Neural progenitor cell (in vitro differentiated cells): Measurements from ENCODE around the gene SLC47A1. TPM values are rescaled to one million over a fixed set of nuclear protein-coding genes. Genes with fewer than 3 reads are reported as not detected.
A peak's percentile ranks its signal among the peaks of the same experiment; 100 is the strongest.

Source experiments
- DNase-seq: peaks from one replicate; pipeline ENCODE4 v3.0.0-alpha.2; 2016; ENCODE audit warnings: low spot score
- H2AFZ ChIP-seq: fragments of 200-600 bp; sonication (generic); replicated peaks from 2 replicates; pipeline ENCODE4 v1.6.1; 2016; ENCODE audit warnings: antibody characterized with exemption
- H3F3A ChIP-seq: fragments of 200-600 bp; sonication (generic); 2 replicates; pipeline ENCODE4 v1.6.1; 2016; ENCODE audit warnings: antibody characterized with exemption, low read depth
- H3K27ac ChIP-seq: fragments of 200-600 bp; sonication (generic); 2 replicates; pipeline ENCODE4 v1.5.1; 2016; ENCODE audit warnings: mild to moderate bottlenecking
- H3K27me3 ChIP-seq: fragments of 200-600 bp; sonication (generic); 2 replicates; pipeline ENCODE4 v1.6.1; 2016; ENCODE audit warnings: mild to moderate bottlenecking, moderate library complexity
- H3K36me3 ChIP-seq: fragments of 200-600 bp; sonication (generic); 2 replicates; pipeline ENCODE4 v1.5.1; 2016
- H3K4me1 ChIP-seq: fragments of 200-600 bp; sonication (generic); 2 replicates; pipeline ENCODE4 v1.6.1; 2016; ENCODE audit warnings: mixed run types
- H3K4me2 ChIP-seq: fragments of 200-600 bp; sonication (generic); 2 replicates; pipeline ENCODE4 v1.6.1; 2016
- H3K4me3 ChIP-seq: fragments of 200-600 bp; sonication (generic); 2 replicates; pipeline ENCODE4 v1.5.1; 2016
- H3K79me2 ChIP-seq: fragments of 200-600 bp; sonication (generic); 2 replicates; pipeline ENCODE4 v1.6.1; 2016; ENCODE audit warnings: low read depth
- H3K9ac ChIP-seq: fragments of 200-600 bp; sonication (generic); 2 replicates; pipeline ENCODE4 v1.6.1; 2016
- H3K9me3 ChIP-seq: fragments of 200-600 bp; sonication (generic); 2 replicates; pipeline ENCODE4 v1.5.1; 2016; ENCODE audit warnings: low read depth
- H4K20me1 ChIP-seq: fragments of 200-600 bp; sonication (generic); 2 replicates; pipeline ENCODE4 v1.6.1; 2016; ENCODE audit warnings: low read depth
- H3K27ac Mint-ChIP-seq: 3 replicates; pipeline ENCODE4 v1.8.0; 2021; ENCODE audit warnings: mixed read lengths
- H3K27me3 Mint-ChIP-seq: 2 replicates; pipeline ENCODE4 v1.8.0; 2022; ENCODE audit warnings: low read depth, mild to moderate bottlenecking, inconsistent platforms, moderate library complexity, mixed read lengths; ENCODE audit not compliant: insufficient read depth
- H3K36me3 Mint-ChIP-seq: 3 replicates; pipeline ENCODE4 v1.8.0; 2021; ENCODE audit warnings: mixed read lengths
- H3K4me1 Mint-ChIP-seq: 3 replicates; pipeline ENCODE4 v1.8.0; 2021; ENCODE audit warnings: mixed read lengths
- H3K4me3 Mint-ChIP-seq: 3 replicates; pipeline ENCODE4 v1.8.0; 2021; ENCODE audit warnings: mild to moderate bottlenecking, moderate library complexity, mixed read lengths
- H3K9me3 Mint-ChIP-seq: 3 replicates; pipeline ENCODE4 v1.8.0; 2020; ENCODE audit warnings: mixed read lengths
- CTCF ChIP-seq: fragments of 200-600 bp; sonication (generic); IDR thresholded peaks from 2 replicates; pipeline ENCODE4 v1.5.1; 2017; ENCODE audit warnings: antibody characterized with exemption, mild to moderate bottlenecking
- EZH2 ChIP-seq: fragments of 200-600 bp; sonication (generic); IDR thresholded peaks from 2 replicates; pipeline ENCODE4 v1.6.1; 2017; ENCODE audit warnings: antibody characterized with exemption, mild to moderate bottlenecking, moderate library complexity
- EZH2phosphoT487 ChIP-seq: fragments of 200-600 bp; sonication (generic); IDR thresholded peaks from 2 replicates; pipeline ENCODE4 v1.6.1; 2017; ENCODE audit warnings: antibody characterized with exemption
- total RNA-seq: library from RNA; depleted of rRNA; stranded (reverse); fragments of >200 nt; gene quantifications from 2 replicates; pipeline ENCODE4 v1.2.3, GENCODE V29; 2015; ENCODE audit warnings: low replicate concordance

Gene SLC47A1
- total RNA-seq, 1 donor from 2014 or later: 2.1 TPM

DNA sequence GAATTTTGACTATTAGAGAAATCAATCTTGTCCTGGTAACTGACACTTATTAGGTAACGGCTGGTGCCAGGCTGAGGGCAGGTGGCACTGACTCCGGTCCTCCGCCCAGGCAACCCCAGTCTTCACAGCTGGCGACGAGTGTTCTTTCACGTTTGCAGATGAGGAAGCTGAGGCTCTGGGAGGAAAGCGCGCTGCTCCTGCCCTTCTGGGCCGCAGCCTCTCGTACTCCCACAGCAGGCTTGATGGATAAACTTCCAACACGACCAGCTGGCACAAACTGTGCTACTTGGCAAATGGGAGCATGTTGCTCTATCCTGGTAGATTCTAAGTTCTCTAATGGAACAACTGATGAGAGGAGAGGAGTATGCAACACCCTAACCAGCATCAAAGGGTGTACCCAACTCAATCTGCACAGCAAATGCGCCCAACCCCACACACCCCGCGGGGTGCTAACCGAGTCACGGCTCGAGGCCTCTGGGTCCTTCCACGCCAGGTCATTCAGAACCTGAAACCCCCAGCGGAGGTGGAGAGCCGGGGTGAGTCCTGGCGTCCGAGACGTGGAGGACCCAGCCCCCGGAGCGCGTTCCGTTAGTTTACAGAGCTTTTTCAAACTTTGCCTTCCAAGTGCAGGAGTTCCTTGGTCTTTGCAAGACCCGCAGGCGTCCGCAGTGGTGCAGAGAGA lies 477 bp upstream of the SLC47A1 start:
- Mint-ChIP-seq H3K27ac (no peak overlapping the region), H3K4me1 (peaks cover 14% of the 10 kb centered on the region), H3K27me3 (peaks cover 37% of the 10 kb centered on the region), H3K9me3 (peaks cover 2% of the 10 kb centered on the region), H3K36me3 (no peaks in the 10 kb centered on the region), H3K4me3 (peak overlapping the region; percentile 79)
- no peak for DNase-seq
- no peak overlapping the region for H3K9ac ChIP-seq
- peak overlapping the region; percentile 98 for H2AFZ ChIP-seq
- H3K36me3 ChIP-seq: no peaks in the 10 kb centered on the region
- H4K20me1 ChIP-seq: no peaks in the 10 kb centered on the region
- H3K4me3 ChIP-seq: peak overlapping the region; percentile 63
- H3K4me1 ChIP-seq: peaks cover 5% of the 10 kb centered on the region
- H3F3A ChIP-seq: peaks cover 8% of the 10 kb centered on the region
- H3K9me3 ChIP-seq: no peaks in the 10 kb centered on the region
- no peaks in the 10 kb centered on the region for H3K79me2 ChIP-seq
- TF ChIP-seq EZH2phosphoT487: peak; percentile 22
- TF ChIP-seq CTCF: no peak
- peak overlapping the region; percentile 95 for H3K4me2 ChIP-seq
- H3K27ac ChIP-seq: no peak overlapping the region
- H3K27me3 ChIP-seq: peaks cover 56% of the 10 kb centered on the region

DNA sequence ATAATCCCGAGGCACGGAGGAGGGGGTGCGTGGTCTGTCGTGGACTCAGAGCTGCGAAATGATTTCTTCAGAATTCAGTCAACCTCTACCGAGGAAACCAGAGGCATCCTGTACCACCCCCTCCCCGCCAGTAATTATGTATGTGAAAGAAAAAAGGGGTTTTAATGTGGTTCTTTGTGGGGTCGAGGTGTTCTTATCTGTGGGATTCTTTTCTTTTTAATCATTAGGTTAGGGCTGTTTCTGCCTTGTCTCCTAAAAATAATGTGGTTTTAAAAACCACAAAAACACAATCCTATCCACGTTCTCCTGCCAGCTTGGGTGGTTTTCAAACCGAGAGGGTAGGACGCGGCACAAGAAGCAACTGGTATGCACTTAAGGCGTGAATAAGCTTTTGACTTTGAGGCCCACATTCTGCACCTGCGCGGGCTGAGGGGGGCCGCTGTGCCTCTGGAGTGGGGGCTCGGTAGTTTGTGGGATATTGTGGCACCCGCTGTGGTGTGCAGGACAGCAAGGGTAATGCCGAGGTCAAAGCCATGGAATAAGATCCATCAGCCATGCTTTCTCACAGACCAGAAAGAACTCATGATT lies 1.0 kb downstream of the SLC47A1 start:
- Mint-ChIP-seq H3K4me1 (peaks cover 14% of the 10 kb centered on the region), H3K27me3 (peaks cover 37% of the 10 kb centered on the region), H3K4me3 (peak overlapping the region; percentile 83), H3K9me3 (peaks cover 2% of the 10 kb centered on the region), H3K27ac (no peak overlapping the region), H3K36me3 (no peaks in the 10 kb centered on the region)
- H3K4me2 ChIP-seq: peak overlapping the region; percentile 95
- peak overlapping the region; percentile 98 for H2AFZ ChIP-seq
- H3K36me3 ChIP-seq: no peaks in the 10 kb centered on the region
- no peaks in the 10 kb centered on the region for H3K79me2 ChIP-seq
- no peak overlapping the region for H3K9ac ChIP-seq
- no peaks in the 10 kb centered on the region for H4K20me1 ChIP-seq
- peaks cover 8% of the 10 kb centered on the region for H3F3A ChIP-seq
- no peak for DNase-seq
- peaks cover 5% of the 10 kb centered on the region for H3K4me1 ChIP-seq
- no peak overlapping the region for H3K27ac ChIP-seq
- TF ChIP-seq CTCF (no peak), EZH2 (no peak)
- H3K4me3 ChIP-seq: peak overlapping the region; percentile 63
- H3K9me3 ChIP-seq: no peaks in the 10 kb centered on the region
- peaks cover 56% of the 10 kb centered on the region for H3K27me3 ChIP-seq

DNA sequence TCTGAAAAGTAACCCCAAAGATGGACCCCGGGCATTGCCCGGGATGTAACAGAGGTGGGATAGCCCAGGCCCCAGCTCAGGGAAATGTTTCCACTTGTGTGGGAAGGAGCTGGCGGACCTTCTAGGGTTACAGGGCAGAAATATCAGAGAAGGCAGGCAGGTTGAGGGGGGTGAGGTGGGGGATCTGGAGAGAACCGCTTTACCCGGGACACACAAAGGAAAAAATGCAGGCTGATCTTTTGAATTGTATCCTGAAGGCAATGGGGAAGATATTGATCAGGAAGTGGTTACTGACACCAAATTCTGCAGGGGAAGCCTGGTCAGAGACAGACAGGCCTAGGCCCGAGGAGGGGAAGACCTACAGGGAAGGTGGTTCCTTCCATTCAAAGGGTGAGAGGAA lies 3.5 kb downstream of the SLC47A1 start:
- H3K27ac ChIP-seq: no peak overlapping the region
- H4K20me1 ChIP-seq: no peaks in the 10 kb centered on the region
- H3F3A ChIP-seq: peaks cover 8% of the 10 kb centered on the region
- H3K9ac ChIP-seq: no peak overlapping the region
- H2AFZ ChIP-seq: peak overlapping the region; percentile 26
- Mint-ChIP-seq H3K27me3 (peaks cover 38% of the 10 kb centered on the region), H3K36me3 (no peaks in the 10 kb centered on the region), H3K4me3 (no peak overlapping the region), H3K9me3 (peaks cover 2% of the 10 kb centered on the region), H3K4me1 (peaks cover 19% of the 10 kb centered on the region), H3K27ac (no peak overlapping the region)
- H3K36me3 ChIP-seq: no peaks in the 10 kb centered on the region
- no peaks in the 10 kb centered on the region for H3K79me2 ChIP-seq
- H3K4me3 ChIP-seq: no peak overlapping the region
- TF ChIP-seq EZH2: no peak
- TF ChIP-seq CTCF: no peak
- no peaks in the 10 kb centered on the region for H3K9me3 ChIP-seq
- peaks cover 41% of the 10 kb centered on the region for H3K27me3 ChIP-seq
- no peak overlapping the region for H3K4me2 ChIP-seq
- DNase-seq: peak; percentile 22
- H3K4me1 ChIP-seq: peaks cover 5% of the 10 kb centered on the region
